Astrocyte (in vitro differentiated cells and primary cell): ENCODE results near the gene EXOC3. TPM values are rescaled to one million over a fixed set of nuclear protein-coding genes. Genes with fewer than 3 reads are reported as not detected.

ENCODE experiments used
- DNase-seq: peaks from one replicate; pipeline ENCODE4 v3.0.0-alpha.2; 2010; ENCODE audit warnings: low read depth
- FAIRE-seq: peaks from 2 replicates; lab custom pipeline; 2011; peaks lifted over from hg19 to GRCh38; lab: Jason Lieb, UNC
- H2AFZ ChIP-seq: 2 replicates; pipeline ENCODE4 v1.6.0; 2012; ENCODE audit warnings: low read depth, low read length, inconsistent platforms
- H3K27ac ChIP-seq: 2 replicates; pipeline ENCODE4 v1.5.1; 2011; ENCODE audit warnings: low read depth, low read length, inconsistent platforms
- H3K27me3 ChIP-seq: 2 replicates; pipeline ENCODE4 v1.6.0; 2011; ENCODE audit warnings: low read length, inconsistent platforms; ENCODE audit not compliant: insufficient read depth
- H3K36me3 ChIP-seq: 2 replicates; pipeline ENCODE4 v1.5.1; 2011; ENCODE audit warnings: low read length, inconsistent platforms; ENCODE audit not compliant: insufficient read depth
- H3K4me1 ChIP-seq: 2 replicates; pipeline ENCODE4 v1.5.1; 2011; ENCODE audit warnings: low read length, inconsistent platforms; ENCODE audit not compliant: insufficient read depth
- H3K4me2 ChIP-seq: 2 replicates; pipeline ENCODE4 v1.6.0; 2012; ENCODE audit warnings: low read length, inconsistent platforms
- H3K4me3 ChIP-seq: 2 replicates; pipeline ENCODE4 v1.5.1; 2011; ENCODE audit warnings: low read depth, mild to moderate bottlenecking, low read length, inconsistent platforms; ENCODE audit not compliant: insufficient read depth
- H3K79me2 ChIP-seq: 2 replicates; pipeline ENCODE4 v1.6.0; 2012; ENCODE audit warnings: mild to moderate bottlenecking, low read length, inconsistent platforms; ENCODE audit not compliant: insufficient read depth
- H3K9ac ChIP-seq: 2 replicates; pipeline ENCODE4 v1.6.0; 2012; ENCODE audit warnings: mild to moderate bottlenecking, low read length, inconsistent platforms
- H3K9me3 ChIP-seq: 2 replicates; pipeline ENCODE4 v1.5.1; 2012; ENCODE audit warnings: low read depth, mild to moderate bottlenecking, low read length, inconsistent platforms; ENCODE audit not compliant: insufficient read depth
- H4K20me1 ChIP-seq: 2 replicates; pipeline ENCODE4 v1.6.0; 2012; ENCODE audit warnings: low read length, inconsistent platforms; ENCODE audit not compliant: insufficient read depth
- H3K27ac Mint-ChIP-seq: one replicate; pipeline ENCODE4 v1.8.0; 2021; ENCODE audit warnings: mild to moderate bottlenecking, mixed read lengths; ENCODE audit not compliant: unreplicated experiment
- H3K27me3 Mint-ChIP-seq: one replicate; pipeline ENCODE4 v1.8.0; 2021; ENCODE audit warnings: low read depth, mixed read lengths; ENCODE audit not compliant: unreplicated experiment
- H3K36me3 Mint-ChIP-seq: one replicate; pipeline ENCODE4 v1.8.0; 2021; ENCODE audit warnings: low read depth, mixed read lengths; ENCODE audit not compliant: unreplicated experiment
- H3K4me1 Mint-ChIP-seq: one replicate; pipeline ENCODE4 v1.8.0; 2021; ENCODE audit warnings: low read depth, mixed read lengths; ENCODE audit not compliant: unreplicated experiment
- H3K4me3 Mint-ChIP-seq: one replicate; pipeline ENCODE4 v1.8.0; 2021; ENCODE audit warnings: mild to moderate bottlenecking, moderate library complexity, mixed read lengths; ENCODE audit not compliant: unreplicated experiment
- H3K9me3 Mint-ChIP-seq: one replicate; pipeline ENCODE4 v1.8.0; 2021; ENCODE audit warnings: mild to moderate bottlenecking, mixed read lengths; ENCODE audit not compliant: unreplicated experiment
- EZH2 ChIP-seq: IDR thresholded peaks from 2 replicates; pipeline ENCODE4 v1.6.1; 2012; ENCODE audit warnings: mild to moderate bottlenecking, low read length, inconsistent platforms; ENCODE audit not compliant: insufficient read depth
- total RNA-seq: library from RNA; stranded (reverse); gene quantifications from 2 replicates; pipeline ENCODE4 v1.2.1, GENCODE V29; 2021
- TF ChIP-seq, protein P1 (sequence below): IDR thresholded peaks from 2 replicates; pipeline ENCODE4 v1.5.1; 2011; ENCODE audit warnings: low read depth, mild to moderate bottlenecking, inconsistent platforms, low read length, moderate library complexity; ENCODE audit not compliant: insufficient read depth

EXOC3 gene
- total RNA-seq, 1 donor from 2014 or later, result 37.9 TPM

DNA sequence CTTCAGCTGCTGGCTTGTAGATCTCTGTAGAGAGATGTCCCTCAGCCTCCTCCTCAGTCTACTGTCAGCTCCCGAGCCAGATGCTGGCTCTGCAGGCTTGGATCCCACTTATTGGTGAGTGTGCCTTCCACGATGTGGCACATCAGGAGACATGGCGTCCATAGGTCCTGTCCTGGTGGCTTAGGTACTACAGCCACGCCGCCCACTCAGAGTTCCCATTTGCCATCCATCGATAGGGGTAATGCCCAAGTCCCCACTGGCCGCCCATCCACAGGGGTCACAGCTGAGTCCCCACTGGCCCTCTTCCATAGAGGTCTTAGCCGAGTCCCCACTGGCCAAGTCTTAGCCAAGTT lies 17.3 kb downstream of the EXOC3 start:
- H3K27me3 ChIP-seq, result no peaks in the 10 kb centered on the region
- TF ChIP-seq, protein P1, sequence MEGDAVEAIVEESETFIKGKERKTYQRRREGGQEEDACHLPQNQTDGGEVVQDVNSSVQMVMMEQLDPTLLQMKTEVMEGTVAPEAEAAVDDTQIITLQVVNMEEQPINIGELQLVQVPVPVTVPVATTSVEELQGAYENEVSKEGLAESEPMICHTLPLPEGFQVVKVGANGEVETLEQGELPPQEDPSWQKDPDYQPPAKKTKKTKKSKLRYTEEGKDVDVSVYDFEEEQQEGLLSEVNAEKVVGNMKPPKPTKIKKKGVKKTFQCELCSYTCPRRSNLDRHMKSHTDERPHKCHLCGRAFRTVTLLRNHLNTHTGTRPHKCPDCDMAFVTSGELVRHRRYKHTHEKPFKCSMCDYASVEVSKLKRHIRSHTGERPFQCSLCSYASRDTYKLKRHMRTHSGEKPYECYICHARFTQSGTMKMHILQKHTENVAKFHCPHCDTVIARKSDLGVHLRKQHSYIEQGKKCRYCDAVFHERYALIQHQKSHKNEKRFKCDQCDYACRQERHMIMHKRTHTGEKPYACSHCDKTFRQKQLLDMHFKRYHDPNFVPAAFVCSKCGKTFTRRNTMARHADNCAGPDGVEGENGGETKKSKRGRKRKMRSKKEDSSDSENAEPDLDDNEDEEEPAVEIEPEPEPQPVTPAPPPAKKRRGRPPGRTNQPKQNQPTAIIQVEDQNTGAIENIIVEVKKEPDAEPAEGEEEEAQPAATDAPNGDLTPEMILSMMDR, result no peak
- no peak for TF ChIP-seq EZH2
- H3K36me3 ChIP-seq, result peaks cover 29% of the 10 kb centered on the region
- FAIRE-seq (no peak), DNase-seq (no peak)
- peaks cover 10% of the 10 kb centered on the region for H4K20me1 ChIP-seq
- no peaks in the 10 kb centered on the region for H3K4me1 Mint-ChIP-seq
- H3K27ac Mint-ChIP-seq, result no peak overlapping the region
- H3K27me3 Mint-ChIP-seq, result no peaks in the 10 kb centered on the region
- peaks cover 50% of the 10 kb centered on the region for H3K79me2 ChIP-seq
- peaks cover 2% of the 10 kb centered on the region for H3K9me3 Mint-ChIP-seq
- H2AFZ ChIP-seq, result no peak overlapping the region
- peaks cover 16% of the 10 kb centered on the region for H3K4me1 ChIP-seq
- no peak overlapping the region for H3K4me2 ChIP-seq
- no peak overlapping the region for H3K4me3 Mint-ChIP-seq
- H3K4me3 ChIP-seq, result no peak overlapping the region
- no peak overlapping the region for H3K9ac ChIP-seq
- H3K27ac ChIP-seq, result no peak overlapping the region
- H3K36me3 Mint-ChIP-seq, result peaks cover 38% of the 10 kb centered on the region
- H3K9me3 ChIP-seq, result no peaks in the 10 kb centered on the region

DNA sequence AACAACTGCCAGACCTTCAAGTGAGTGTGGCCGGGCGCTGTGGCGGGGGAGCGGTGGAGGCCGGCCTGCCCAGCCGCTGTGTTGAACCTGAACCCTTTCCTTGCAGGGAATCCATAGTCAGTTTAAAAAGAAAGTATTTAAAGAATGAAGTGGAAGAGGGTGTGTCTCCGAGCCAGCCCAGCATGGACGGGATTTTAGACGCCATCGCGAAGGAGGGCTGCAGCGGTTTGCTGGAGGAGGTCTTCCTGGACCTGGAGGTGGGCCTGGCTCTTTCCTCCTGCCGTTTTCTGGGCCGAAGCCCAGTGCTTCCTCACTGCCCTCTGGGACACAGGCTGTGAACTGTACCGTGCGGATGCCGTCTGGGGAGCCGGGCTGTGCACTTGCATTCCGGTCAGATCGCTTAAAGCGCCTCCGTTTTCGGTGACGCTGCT lies 19.1 kb downstream of the EXOC3 start:
- TF ChIP-seq EZH2, result no peak
- TF ChIP-seq, protein P1, result no peak
- DNase-seq (no peak), FAIRE-seq (no peak)
- Histone ChIP-seq H3K27me3 (no peaks in the 10 kb centered on the region), H3K4me1 (peaks cover 13% of the 10 kb centered on the region), H3K9me3 (no peaks in the 10 kb centered on the region), H2AFZ (no peak overlapping the region), H3K79me2 (peaks cover 34% of the 10 kb centered on the region), H4K20me1 (no peaks in the 10 kb centered on the region), H3K27ac (no peak overlapping the region), H3K36me3 (peaks cover 29% of the 10 kb centered on the region), H3K9ac (no peak overlapping the region), H3K4me2 (no peak overlapping the region), H3K4me3 (no peak overlapping the region)
- Mint-ChIP-seq H3K4me1 (no peaks in the 10 kb centered on the region), H3K36me3 (peaks cover 35% of the 10 kb centered on the region), H3K9me3 (peaks cover 2% of the 10 kb centered on the region), H3K27me3 (no peaks in the 10 kb centered on the region), H3K27ac (no peak overlapping the region), H3K4me3 (no peak overlapping the region)

DNA sequence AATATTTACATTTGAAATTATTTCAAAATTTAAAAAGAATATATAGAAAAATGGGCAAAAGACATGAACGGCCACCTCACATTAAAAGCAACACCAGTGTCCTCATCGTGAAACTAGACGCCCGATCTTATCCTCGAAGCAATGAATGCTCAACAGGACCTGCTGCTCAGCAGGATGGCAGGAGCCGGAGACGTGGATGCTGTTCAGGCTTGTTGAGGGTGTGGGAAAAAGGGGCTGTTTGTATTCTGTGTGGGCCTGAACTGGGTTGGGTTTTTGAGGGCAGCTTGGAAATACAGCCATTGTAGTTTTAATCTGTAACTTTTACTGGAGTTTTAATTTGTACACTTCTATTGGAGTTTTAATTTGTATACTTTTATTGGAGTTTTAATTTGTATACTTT lies 20.3 kb downstream of the EXOC3 start:
- H2AFZ ChIP-seq, result no peak overlapping the region
- Mint-ChIP-seq H3K27me3 (no peaks in the 10 kb centered on the region), H3K9me3 (peaks cover 2% of the 10 kb centered on the region), H3K27ac (no peak overlapping the region), H3K4me1 (no peaks in the 10 kb centered on the region), H3K4me3 (no peak overlapping the region), H3K36me3 (peaks cover 31% of the 10 kb centered on the region)
- no peak overlapping the region for H3K4me2 ChIP-seq
- H3K79me2 ChIP-seq, result peaks cover 21% of the 10 kb centered on the region
- FAIRE-seq, result no peak
- H3K27ac ChIP-seq, result no peak overlapping the region
- H3K4me1 ChIP-seq, result peaks cover 10% of the 10 kb centered on the region
- H4K20me1 ChIP-seq, result no peaks in the 10 kb centered on the region
- peaks cover 23% of the 10 kb centered on the region for H3K36me3 ChIP-seq
- no peaks in the 10 kb centered on the region for H3K9me3 ChIP-seq
- H3K27me3 ChIP-seq, result no peaks in the 10 kb centered on the region
- no peak for DNase-seq
- no peak overlapping the region for H3K4me3 ChIP-seq
- no peak overlapping the region for H3K9ac ChIP-seq
- TF ChIP-seq, protein P1, result no peak
- TF ChIP-seq EZH2, result no peak
